CD4-positive, alpha-beta T cell (primary cell): Measurements from ENCODE around the gene SYT2. TPM values are rescaled to one million over a fixed set of nuclear protein-coding genes. Genes with fewer than 3 reads are reported as not detected.

ENCODE experiments used
- ATAC-seq: fragments of 200-7000 bp; cut with Tn5 transposase; one replicate; pipeline ENCODE4 v1.10.0; 2022; ENCODE audit warnings: mild to moderate bottlenecking; ENCODE audit not compliant: poor library complexity
- CTCF ChIA-PET: fragments of 350-600 bp; sonication (Branson Sonifier 250); formaldehyde crosslinking; loops from one replicate; lab custom pipeline; 2021; ENCODE audit warnings: antibody characterized with exemption, inconsistent platforms; lab: Charles Lee
- POLR2A ChIA-PET: fragments of 350-600 bp; sonication (Branson Sonifier 250); formaldehyde crosslinking; loops from one replicate; lab custom pipeline; 2021; ENCODE audit warnings: antibody characterized with exemption, inconsistent platforms; lab: Charles Lee
- DNase-seq, 14 experiments: peaks; one replicate each; pipeline ENCODE4 v3.0.0-alpha.2; 2013 to 2020; ENCODE audit warnings: mixed read lengths in 2 of 14
- H3K27ac ChIP-seq, 2 donors: one replicate each; pipeline versions ENCODE4 v1.5.1 to v1.7.0; 2013; ENCODE audit warnings: low read length in 2 of 2, low read depth in 1 of 2, mild to moderate bottlenecking in 1 of 2
- H3K27me3 ChIP-seq, 2 experiments: 1 replicate in 1 of 2; 2 replicates in 1 of 2; pipeline versions ENCODE4 v1.6.1 to v1.7.0; 2013; ENCODE audit warnings: low read length in 2 of 2, control low read depth in 1 of 2, mild to moderate bottlenecking in 1 of 2, moderate library complexity in 1 of 2; ENCODE audit not compliant: insufficient read depth in 2 of 2, control insufficient read depth in 1 of 2
- H3K36me3 ChIP-seq: one replicate; pipeline ENCODE4 v1.6.1; 2013; ENCODE audit warnings: low read length, control low read depth; ENCODE audit not compliant: insufficient read depth
- H3K4me1 ChIP-seq: one replicate; pipeline ENCODE4 v1.6.1; 2013; ENCODE audit warnings: low read length, control low read depth; ENCODE audit not compliant: insufficient read depth
- H3K4me3 ChIP-seq: one replicate; pipeline ENCODE4 v1.5.1; 2013; ENCODE audit warnings: mild to moderate bottlenecking, low read length, moderate library complexity
- H3K9me3 ChIP-seq, 2 experiments: 1 replicate in 1 of 2; 2 replicates in 1 of 2; pipeline versions ENCODE4 v1.6.1 to v1.7.0; 2013; ENCODE audit warnings: low read length in 2 of 2, mild to moderate bottlenecking in 2 of 2, control low read depth in 1 of 2, moderate library complexity in 1 of 2; ENCODE audit not compliant: control insufficient read depth in 1 of 2, insufficient read depth in 1 of 2
- H3K27ac Mint-ChIP-seq: one replicate; pipeline ENCODE4 v1.8.0; 2020; ENCODE audit warnings: mixed read lengths
- H3K27me3 Mint-ChIP-seq: one replicate; pipeline ENCODE4 v1.8.0; 2021; ENCODE audit warnings: mixed read lengths
- H3K36me3 Mint-ChIP-seq: one replicate; pipeline ENCODE4 v1.8.0; 2021; ENCODE audit warnings: low read depth, mixed read lengths
- H3K4me1 Mint-ChIP-seq: one replicate; pipeline ENCODE4 v1.8.0; 2021; ENCODE audit warnings: low read depth, mixed read lengths
- H3K4me3 Mint-ChIP-seq: one replicate; pipeline ENCODE4 v1.8.0; 2020; ENCODE audit warnings: mild to moderate bottlenecking, mixed read lengths
- H3K9me3 Mint-ChIP-seq: one replicate; pipeline ENCODE4 v1.8.0; 2020; ENCODE audit warnings: mixed read lengths
- intact Hi-C, 2 experiments: fragments of 100-400 bp; cut with DNase I in 1 of 2; cut with micrococcal nuclease in 1 of 2; formaldehyde crosslinking; loops; one replicate each; pipeline versions ENCODE4 v1.15.1 to v1.9.0; 2023 to 2025; cut with DNase I, micrococcal nuclease
- total RNA-seq, 174 experiments: library from RNA in 2 of 174; stranded (reverse) in 2 of 174; gene quantifications; one replicate each; pipeline ENCODE4 v1.2.3 and lab custom pipeline; 2021 to 2026
- TF ChIP-seq, protein P1 (sequence below): fragments of 200-600 bp; IDR thresholded peaks from one replicate; pipeline ENCODE4 v1.8.0; 2022; ENCODE audit warnings: antibody characterized with exemption, mild to moderate bottlenecking

The SYT2 gene
- total RNA-seq, 2 experiments from 2014 or later: not detected

DNA sequence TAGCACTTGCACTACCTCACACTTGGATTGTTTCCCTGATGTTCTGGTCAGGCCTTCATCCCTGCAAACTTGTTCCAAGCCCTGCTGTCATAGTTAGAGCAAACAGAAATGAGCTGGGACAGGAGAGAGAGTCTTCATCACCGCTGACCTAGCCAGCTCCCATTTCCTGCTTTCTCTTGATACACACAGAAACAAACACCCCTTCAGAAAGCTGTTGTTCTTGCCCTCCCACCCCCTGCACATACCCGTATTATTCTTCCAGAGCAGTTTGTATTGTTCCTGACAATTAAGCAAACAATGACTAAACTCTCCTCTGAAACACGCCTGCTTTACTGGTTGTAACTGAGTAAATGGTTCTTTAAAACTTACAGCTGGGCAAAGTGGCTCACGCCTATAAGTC, 2.9 kb upstream of the SYT2 start:
- POLR2A ChIA-PET: no interaction called here
- Mint-ChIP-seq H3K27ac (no peak overlapping the region), H3K9me3 (no peaks in the 10 kb centered on the region), H3K27me3 (peaks cover 42% of the 10 kb centered on the region), H3K4me3 (no peak overlapping the region), H3K36me3 (no peaks in the 10 kb centered on the region), H3K4me1 (no peaks in the 10 kb centered on the region)
- CTCF ChIA-PET: no interaction called here
- Histone ChIP-seq H3K36me3 (no peaks in the 10 kb centered on the region), H3K27me3 (peaks cover 39 to 52% of the 10 kb centered on the region in 2 experiments), H3K4me1 (peaks cover 10% of the 10 kb centered on the region), H3K9me3 (peaks cover 0 to 7% of the 10 kb centered on the region in 2 experiments), H3K4me3 (no peak overlapping the region), H3K27ac (no peak overlapping the region)
- TF ChIP-seq, protein P1, sequence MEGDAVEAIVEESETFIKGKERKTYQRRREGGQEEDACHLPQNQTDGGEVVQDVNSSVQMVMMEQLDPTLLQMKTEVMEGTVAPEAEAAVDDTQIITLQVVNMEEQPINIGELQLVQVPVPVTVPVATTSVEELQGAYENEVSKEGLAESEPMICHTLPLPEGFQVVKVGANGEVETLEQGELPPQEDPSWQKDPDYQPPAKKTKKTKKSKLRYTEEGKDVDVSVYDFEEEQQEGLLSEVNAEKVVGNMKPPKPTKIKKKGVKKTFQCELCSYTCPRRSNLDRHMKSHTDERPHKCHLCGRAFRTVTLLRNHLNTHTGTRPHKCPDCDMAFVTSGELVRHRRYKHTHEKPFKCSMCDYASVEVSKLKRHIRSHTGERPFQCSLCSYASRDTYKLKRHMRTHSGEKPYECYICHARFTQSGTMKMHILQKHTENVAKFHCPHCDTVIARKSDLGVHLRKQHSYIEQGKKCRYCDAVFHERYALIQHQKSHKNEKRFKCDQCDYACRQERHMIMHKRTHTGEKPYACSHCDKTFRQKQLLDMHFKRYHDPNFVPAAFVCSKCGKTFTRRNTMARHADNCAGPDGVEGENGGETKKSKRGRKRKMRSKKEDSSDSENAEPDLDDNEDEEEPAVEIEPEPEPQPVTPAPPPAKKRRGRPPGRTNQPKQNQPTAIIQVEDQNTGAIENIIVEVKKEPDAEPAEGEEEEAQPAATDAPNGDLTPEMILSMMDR: no peak
- ATAC-seq (no peak), DNase-seq (no peak)
- intact Hi-C loops: loop anchor here in 1 of 2 experiments (10.0 kb wide), 1 partner anchor 218 kb away; no protein-coding TSS in a partner anchor

DNA sequence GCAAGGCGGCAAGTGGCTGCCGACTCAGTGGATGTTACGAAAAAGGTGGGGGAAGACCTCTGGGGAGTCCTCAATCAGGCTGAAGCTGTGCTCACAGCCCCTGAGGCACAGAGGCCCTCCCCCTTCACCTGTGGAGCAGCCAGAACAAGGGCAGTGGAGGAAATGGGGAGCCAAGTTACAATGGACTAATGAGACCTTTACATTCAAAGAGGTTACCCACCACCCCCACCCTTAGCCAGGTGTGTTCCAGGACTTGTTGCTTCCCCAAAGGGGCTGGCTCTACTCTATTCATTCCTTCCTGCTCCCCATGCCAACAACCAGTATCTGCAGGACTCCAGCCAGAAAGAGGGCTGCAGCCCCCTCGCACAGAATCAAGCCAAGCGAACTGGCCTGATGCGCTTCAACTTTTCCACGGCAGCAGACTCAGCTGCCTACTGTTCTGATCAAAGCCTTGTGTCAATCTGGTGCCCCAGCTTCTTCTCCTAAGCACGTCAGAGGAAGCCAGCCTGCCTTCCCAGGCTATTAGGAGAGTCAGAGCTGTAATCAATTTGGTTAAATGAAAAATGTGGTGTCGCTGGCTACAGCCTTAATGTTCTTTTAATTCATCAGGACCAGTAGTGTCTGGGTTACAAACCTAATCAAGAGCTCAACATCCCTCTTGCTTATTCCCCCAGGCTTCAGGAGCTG, 1.8 kb upstream of the SYT2 start:
- Mint-ChIP-seq H3K4me1 (no peaks in the 10 kb centered on the region), H3K27me3 (peaks cover 53% of the 10 kb centered on the region), H3K27ac (no peak overlapping the region), H3K9me3 (no peaks in the 10 kb centered on the region), H3K36me3 (no peaks in the 10 kb centered on the region), H3K4me3 (no peak overlapping the region)
- POLR2A ChIA-PET: no interaction called here
- Histone ChIP-seq H3K36me3 (no peaks in the 10 kb centered on the region), H3K9me3 (peaks cover 0 to 11% of the 10 kb centered on the region in 2 experiments), H3K27ac (no peak overlapping the region), H3K4me3 (no peak overlapping the region), H3K4me1 (peaks cover 10% of the 10 kb centered on the region), H3K27me3 (peaks cover 47 to 57% of the 10 kb centered on the region in 2 experiments)
- intact Hi-C loops: loop anchor here in 1 of 2 experiments (10.0 kb wide), 1 partner anchor 217 kb away; no protein-coding TSS in a partner anchor
- no peak for ATAC-seq
- DNase-seq: no peak
- CTCF ChIA-PET: no interaction called here
- TF ChIP-seq, protein P1: no peak

DNA sequence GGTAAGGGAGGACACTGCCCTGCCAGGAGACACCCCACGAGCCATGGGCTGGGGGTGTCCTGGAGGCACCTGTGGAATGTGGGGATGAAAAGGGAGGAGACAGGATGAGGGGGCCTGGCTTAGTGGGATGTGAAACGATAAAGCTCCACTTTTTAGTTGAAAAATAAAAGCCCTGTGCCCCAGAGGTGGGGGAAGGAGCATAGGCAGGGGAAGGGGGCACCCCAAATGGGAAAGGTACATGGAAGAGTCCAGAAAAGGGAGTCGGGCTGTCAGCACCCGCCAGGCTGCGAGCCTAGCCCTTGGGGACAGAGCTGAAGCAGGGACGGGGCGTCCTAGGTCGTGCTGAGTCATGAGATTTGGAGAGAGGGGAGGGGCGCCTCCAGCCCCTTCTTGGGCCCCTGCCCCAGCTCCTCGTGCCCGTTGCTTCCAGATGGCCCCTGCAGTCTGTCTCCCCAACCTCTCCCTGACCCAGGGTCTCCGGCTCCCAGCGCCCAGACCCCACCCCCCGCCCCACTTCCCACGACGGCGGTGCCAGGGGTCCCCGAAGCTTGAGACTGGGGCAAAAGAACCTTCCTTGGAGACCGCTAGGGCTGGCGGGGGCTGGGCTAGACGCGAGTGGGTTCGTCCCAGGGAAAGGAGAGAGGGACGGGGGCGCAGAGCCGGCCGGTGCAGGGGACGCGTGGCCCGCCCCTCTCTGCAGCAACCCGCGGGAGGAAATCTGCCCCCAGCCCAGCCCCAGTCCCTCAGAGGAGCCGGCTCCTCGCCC, 795 bp downstream of the SYT2 start:
- POLR2A ChIA-PET: interaction anchor here (0.6 kb wide), 1 partner anchor 110 kb away, joined by 3 read pairs; no protein-coding TSS in a partner anchor
- Mint-ChIP-seq H3K4me3 (no peak overlapping the region), H3K9me3 (no peaks in the 10 kb centered on the region), H3K27ac (no peak overlapping the region), H3K36me3 (no peaks in the 10 kb centered on the region), H3K27me3 (peaks cover 79% of the 10 kb centered on the region), H3K4me1 (no peaks in the 10 kb centered on the region)
- DNase-seq (no peak), ATAC-seq (no peak)
- Histone ChIP-seq H3K4me1 (peaks cover 10% of the 10 kb centered on the region), H3K27ac (no peak overlapping the region), H3K36me3 (no peaks in the 10 kb centered on the region), H3K27me3 (peaks cover 52 to 71% of the 10 kb centered on the region in 2 experiments), H3K9me3 (peaks cover 0 to 11% of the 10 kb centered on the region in 2 experiments), H3K4me3 (no peak overlapping the region)
- CTCF ChIA-PET: no interaction called here
- intact Hi-C loops: loop anchor here in 1 of 2 experiments (10.0 kb wide), 1 partner anchor 215 kb away; no protein-coding TSS in a partner anchor
- TF ChIP-seq, protein P1: no peak
